HCT116 (cell line): Measurements from ENCODE around the gene THBS4.

Experiments
- CTCF ChIP-seq, 3 experiments: fragments of 200-600 bp in 1 of 3; sonication (generic) in 1 of 3; IDR thresholded peaks in 2 of 3; conservative IDR thresholded peaks in 1 of 3; 2 replicates each; pipeline ENCODE4 v1.5.1; 2012 to 2017; ENCODE audit warnings: low read depth in 2 of 3, low read length in 2 of 3, antibody characterized with exemption in 1 of 3, borderline replicate concordance in 1 of 3, control low read depth in 1 of 3, mild to moderate bottlenecking in 1 of 3, mixed read lengths in 1 of 3, mixed run types in 1 of 3, moderate library complexity in 1 of 3; ENCODE audit not compliant: insufficient read depth in 1 of 3
- EZH2 ChIP-seq: fragments of 200-600 bp; sonication (generic); IDR thresholded peaks from 2 replicates; pipeline ENCODE4 v1.6.1; 2017; ENCODE audit warnings: antibody characterized with exemption, mixed run types
- REST ChIP-seq: IDR thresholded peaks from 2 replicates; pipeline ENCODE4 v1.6.1; 2012; ENCODE audit warnings: low read depth
- ZBTB33 ChIP-seq: IDR thresholded peaks from 2 replicates; pipeline ENCODE4 v1.6.1; 2011; ENCODE audit warnings: mild to moderate bottlenecking, low read length, moderate library complexity; ENCODE audit not compliant: insufficient replicate concordance; ENCODE audit errors: extremely low read depth

DNA sequence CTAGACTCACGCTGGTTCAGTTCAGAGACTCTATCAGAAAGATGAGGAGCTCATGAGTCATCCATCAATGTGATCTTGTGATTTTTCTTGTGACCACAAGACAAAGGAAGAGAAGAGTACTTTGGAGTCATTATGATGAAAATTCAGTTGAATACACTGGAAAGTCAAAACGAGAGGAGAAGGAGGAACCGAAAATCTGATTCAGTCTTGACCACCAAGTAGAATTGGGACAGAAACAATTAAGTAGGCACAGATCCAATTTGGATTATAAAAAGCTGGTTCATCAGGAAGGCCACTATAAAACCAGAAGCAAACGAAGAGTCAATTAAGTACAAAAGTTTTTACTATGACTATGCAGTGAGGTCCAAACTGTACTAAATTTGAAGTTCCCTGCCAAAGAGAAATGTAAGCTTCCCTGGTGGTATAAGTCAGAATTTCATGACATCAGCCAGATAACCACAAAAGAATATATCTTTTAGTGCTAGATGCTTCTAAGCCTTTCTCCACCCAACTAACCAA lies 90.9 kb downstream of the THBS4 start:
- TF ChIP-seq EZH2 (no peak), CTCF (IDR thresholded peaks at IDR 0.05 in 2 of 3, conservative IDR thresholded peaks at IDR 0.05 in 1 of 3; ENCODE audit: borderline replicate concordance in 1 of 3, insufficient read depth in 1 of 3, low read depth in 2 of 3, low read length in 2 of 3) (no peak; a peak in 1 of 6 replicates), REST (no peak), ZBTB33 (no peak)
